Lower leg skin (tissue), 3 donors: Measurements from ENCODE around the gene CDNF.

Experiments
- POLR2A ChIP-seq, 2 donors: fragments of 450-650 bp; IDR thresholded peaks; one replicate each; pipeline ENCODE4 v1.6.1; 2016 to 2017; ENCODE audit warnings: antibody characterized with exemption in 2 of 2, mild to moderate bottlenecking in 1 of 2, moderate library complexity in 1 of 2
- TF ChIP-seq, protein P1 (sequence below), 3 donors: fragments of 450-650 bp; IDR thresholded peaks; one replicate each; pipeline ENCODE4 v1.5.1; 2016; ENCODE audit warnings: antibody characterized with exemption in 3 of 3, mild to moderate bottlenecking in 3 of 3, moderate library complexity in 2 of 3

GRCh38 chr10:14884082-14884481, 46.2 kb upstream of the CDNF start:
- TF ChIP-seq, protein P1, sequence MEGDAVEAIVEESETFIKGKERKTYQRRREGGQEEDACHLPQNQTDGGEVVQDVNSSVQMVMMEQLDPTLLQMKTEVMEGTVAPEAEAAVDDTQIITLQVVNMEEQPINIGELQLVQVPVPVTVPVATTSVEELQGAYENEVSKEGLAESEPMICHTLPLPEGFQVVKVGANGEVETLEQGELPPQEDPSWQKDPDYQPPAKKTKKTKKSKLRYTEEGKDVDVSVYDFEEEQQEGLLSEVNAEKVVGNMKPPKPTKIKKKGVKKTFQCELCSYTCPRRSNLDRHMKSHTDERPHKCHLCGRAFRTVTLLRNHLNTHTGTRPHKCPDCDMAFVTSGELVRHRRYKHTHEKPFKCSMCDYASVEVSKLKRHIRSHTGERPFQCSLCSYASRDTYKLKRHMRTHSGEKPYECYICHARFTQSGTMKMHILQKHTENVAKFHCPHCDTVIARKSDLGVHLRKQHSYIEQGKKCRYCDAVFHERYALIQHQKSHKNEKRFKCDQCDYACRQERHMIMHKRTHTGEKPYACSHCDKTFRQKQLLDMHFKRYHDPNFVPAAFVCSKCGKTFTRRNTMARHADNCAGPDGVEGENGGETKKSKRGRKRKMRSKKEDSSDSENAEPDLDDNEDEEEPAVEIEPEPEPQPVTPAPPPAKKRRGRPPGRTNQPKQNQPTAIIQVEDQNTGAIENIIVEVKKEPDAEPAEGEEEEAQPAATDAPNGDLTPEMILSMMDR (IDR thresholded peaks at IDR 0.05), result no peak
- TF ChIP-seq POLR2A (IDR thresholded peaks at IDR 0.05), result no peak
